Mononuclear cell (primary cell): ENCODE measurements around the gene INA. TPM values are rescaled to one million over a fixed set of nuclear protein-coding genes. Genes with fewer than 3 reads are reported as not detected.
"Not testable (repeated sequence)": the region's sequence is repeated elsewhere in the genome, so short reads cannot be mapped to it uniquely, and the experiment has no call there.

Experiments used
- H3K27me3 ChIP-seq: 2 replicates; pipeline ENCODE4 v1.6.0; 2011; ENCODE audit warnings: low read length, control low read depth; ENCODE audit not compliant: insufficient read depth
- H3K4me1 ChIP-seq: 2 replicates; pipeline ENCODE4 v1.5.1; 2011; ENCODE audit warnings: mild to moderate bottlenecking, low read length, control low read depth; ENCODE audit not compliant: insufficient read depth
- H3K4me3 ChIP-seq: 2 replicates; pipeline ENCODE4 v1.5.1; 2011; ENCODE audit warnings: mild to moderate bottlenecking, low read length, moderate library complexity
- H3K9me3 ChIP-seq: 2 replicates; pipeline ENCODE4 v1.5.1; 2011; ENCODE audit warnings: low read depth, mild to moderate bottlenecking, control low read depth, low read length
- total RNA-seq: library from RNA; depleted of rRNA; stranded (reverse); fragments of >200 nt; gene quantifications from one replicate; pipeline ENCODE4 v1.2.3, GENCODE V29; 2012

The INA gene
- 0.10 TPM for total RNA-seq

- Histone ChIP-seq H3K4me3 (no peak within 1 kb of the TSS), H3K4me1 (peaks cover 11% of the 10 kb centered on the region), H3K27me3 (peaks cover 65% of the 10 kb centered on the region), H3K9me3 (no peaks in the 10 kb centered on the region)
These were observed at the start of gene INA for GRCh38 chr10:103276896-103277712. Gene INA (plus strand): TSS chr10:103277138. CDS start chr10:103277212, 74 bp downstream.

DNA sequence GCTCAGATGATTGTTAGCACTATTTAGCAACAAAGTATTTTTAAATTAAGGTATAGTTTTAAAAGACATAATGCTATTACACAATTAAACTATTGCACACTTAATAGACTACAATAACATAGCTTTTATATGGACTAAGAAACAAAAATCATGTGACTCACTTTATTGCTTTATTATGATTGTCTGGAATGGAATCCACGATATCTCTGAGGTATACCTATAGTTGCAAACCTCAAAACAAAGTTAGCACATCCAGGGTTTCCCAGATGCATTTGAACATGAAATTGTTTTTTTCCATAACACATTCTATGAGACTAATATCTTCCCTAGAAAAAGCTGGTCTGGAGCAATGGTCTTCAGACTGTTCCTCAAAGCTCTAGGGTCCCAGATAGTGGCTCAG, 49.5 kb upstream of the INA start:
- no peaks in the 10 kb centered on the region for H3K27me3 ChIP-seq
- no peaks in the 10 kb centered on the region for H3K9me3 ChIP-seq
- peaks cover 37% of the 10 kb centered on the region for H3K4me1 ChIP-seq
- no peak overlapping the region for H3K4me3 ChIP-seq

GRCh38 chr10:103231047-103231551, 45.8 kb upstream of the INA start:
- H3K27me3 ChIP-seq, result no peaks in the 10 kb centered on the region
- peaks cover 22% of the 10 kb centered on the region for H3K4me1 ChIP-seq
- no peaks in the 10 kb centered on the region for H3K9me3 ChIP-seq
- no peak overlapping the region for H3K4me3 ChIP-seq

- no peaks in the 10 kb centered on the region for H3K9me3 ChIP-seq
- peaks cover 11% of the 10 kb centered on the region for H3K4me1 ChIP-seq
- H3K27me3 ChIP-seq, result no peaks in the 10 kb centered on the region
- no peak overlapping the region for H3K4me3 ChIP-seq
These were observed 44.7 kb upstream of the INA start for GRCh38 chr10:103232131-103232673.

DNA sequence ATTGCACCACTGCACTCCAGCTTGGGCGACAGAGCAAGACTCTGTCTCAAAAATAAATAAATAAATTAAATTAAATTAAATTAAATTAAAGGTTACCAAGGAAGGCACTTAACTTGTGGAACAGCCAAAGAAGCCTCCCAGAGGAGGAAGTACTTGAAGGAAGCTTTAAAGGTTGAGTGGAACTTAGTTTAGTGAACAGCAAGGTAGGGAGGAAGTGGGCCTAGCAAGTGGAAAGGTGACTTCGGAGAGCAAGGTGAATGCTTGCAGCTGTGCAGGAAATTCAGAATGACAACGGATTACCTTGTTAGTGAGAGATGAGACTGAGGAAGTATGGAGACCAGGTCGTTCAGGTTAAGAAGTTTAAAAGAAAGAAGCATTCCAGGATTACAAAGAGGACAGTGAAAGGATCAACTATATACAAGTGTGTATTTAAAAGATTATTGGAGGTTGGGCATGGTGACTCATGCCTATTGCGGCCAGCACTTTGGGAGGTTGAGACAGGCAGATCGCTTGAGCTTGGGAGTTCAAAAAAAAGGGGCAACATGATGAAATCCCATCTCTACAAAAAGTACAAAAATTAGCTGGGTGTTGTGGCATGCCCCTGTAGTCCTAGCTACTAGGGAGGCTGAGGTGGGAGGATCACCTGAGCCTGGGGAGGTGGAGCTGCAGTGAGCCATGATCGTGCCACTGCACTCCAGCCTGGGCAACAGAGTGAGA, 44.0 kb upstream of the INA start:
- H3K4me1 ChIP-seq, result peaks cover 11% of the 10 kb centered on the region
- H3K27me3 ChIP-seq, result no peaks in the 10 kb centered on the region
- H3K9me3 ChIP-seq, result no peaks in the 10 kb centered on the region
- no peak overlapping the region for H3K4me3 ChIP-seq

DNA sequence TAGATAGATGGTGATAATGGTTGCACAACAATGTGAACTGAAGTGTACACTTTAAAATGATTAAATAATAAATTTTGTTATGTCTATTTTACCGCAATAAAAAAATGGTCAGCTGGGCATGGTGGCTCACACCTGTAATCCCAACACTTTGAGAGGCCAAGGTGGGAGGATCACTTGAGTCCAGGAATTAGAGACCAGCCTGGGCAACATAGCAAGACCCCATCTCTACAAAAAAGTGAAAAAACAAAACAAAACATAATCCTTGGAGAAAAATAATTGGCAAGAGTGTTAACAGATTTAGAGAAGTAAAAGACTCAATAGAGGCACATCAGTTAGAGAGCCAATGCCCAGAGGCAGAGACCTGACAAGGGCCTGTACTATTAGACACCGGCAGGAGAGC, 41.2 kb upstream of the INA start:
- Histone ChIP-seq H3K4me3 (no peak overlapping the region), H3K4me1 (peaks cover 23% of the 10 kb centered on the region), H3K27me3 (no peaks in the 10 kb centered on the region)

DNA sequence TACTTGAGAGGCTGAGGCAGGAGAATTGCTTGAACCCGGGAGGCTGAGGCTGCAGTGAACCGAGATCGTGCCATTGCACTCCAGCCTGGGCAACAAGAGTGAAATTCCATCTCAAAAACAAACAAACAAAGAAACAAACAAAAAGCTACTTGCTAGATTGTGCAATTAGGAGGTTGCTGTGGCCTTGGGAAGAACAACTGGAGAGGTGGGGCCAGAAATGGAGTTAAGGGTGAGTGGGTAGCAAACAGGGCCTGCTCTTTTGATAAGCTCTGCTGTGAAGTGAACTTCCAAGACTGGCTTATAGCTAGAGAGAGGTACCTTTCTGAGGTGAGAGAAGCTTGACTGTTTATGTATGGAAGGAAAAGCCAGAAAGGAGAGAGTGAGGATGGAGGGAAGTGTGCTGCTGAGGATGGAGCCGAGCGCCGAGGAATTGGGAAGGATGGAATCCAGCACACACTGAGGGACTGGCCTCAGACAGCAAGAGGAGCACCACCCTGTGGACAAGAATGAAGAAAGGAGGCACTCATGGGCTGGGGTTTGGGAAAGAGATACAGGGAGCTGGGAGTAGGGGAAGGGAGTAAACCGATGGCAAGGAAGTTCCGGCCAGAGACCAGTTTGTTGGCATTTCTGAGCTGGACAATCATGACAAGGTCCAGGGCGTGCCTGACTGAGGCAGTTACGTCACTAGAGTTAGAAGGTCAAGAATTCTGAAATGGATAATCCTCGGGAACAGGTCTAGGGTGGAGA, 38.3 kb upstream of the INA start:
- no peaks in the 10 kb centered on the region for H3K27me3 ChIP-seq
- no peaks in the 10 kb centered on the region for H3K9me3 ChIP-seq
- peaks cover 40% of the 10 kb centered on the region for H3K4me1 ChIP-seq
- H3K4me3 ChIP-seq, result no peak overlapping the region

More for the DNA sequence above, 41.2 kb upstream of the INA start:
- H3K9me3 ChIP-seq, result no peaks in the 10 kb centered on the region

- Histone ChIP-seq H3K4me3 (no peak overlapping the region), H3K9me3 (no peaks in the 10 kb centered on the region), H3K27me3 (no peaks in the 10 kb centered on the region), H3K4me1 (peaks cover 40% of the 10 kb centered on the region)
These were observed 35.5 kb upstream of the INA start for GRCh38 chr10:103241262-103242011.

GRCh38 chr10:103244666-103245271, 32.2 kb upstream of the INA start:
- Histone ChIP-seq H3K4me1 (peaks cover 27% of the 10 kb centered on the region), H3K9me3 (no peaks in the 10 kb centered on the region), H3K27me3 (no peaks in the 10 kb centered on the region), H3K4me3 (no peak overlapping the region)

GRCh38 chr10:103245587-103245986, 31.4 kb upstream of the INA start, which contains the start of gene RPEL1:
Gene RPEL1 (plus strand): TSS chr10:103245887. CDS start chr10:103245997, 110 bp downstream.
- not testable (repeated sequence) for H3K9me3 ChIP-seq, H3K4me3 ChIP-seq, H3K27me3 ChIP-seq
- peaks cover 19% of the 10 kb centered on the region for H3K4me1 ChIP-seq

DNA sequence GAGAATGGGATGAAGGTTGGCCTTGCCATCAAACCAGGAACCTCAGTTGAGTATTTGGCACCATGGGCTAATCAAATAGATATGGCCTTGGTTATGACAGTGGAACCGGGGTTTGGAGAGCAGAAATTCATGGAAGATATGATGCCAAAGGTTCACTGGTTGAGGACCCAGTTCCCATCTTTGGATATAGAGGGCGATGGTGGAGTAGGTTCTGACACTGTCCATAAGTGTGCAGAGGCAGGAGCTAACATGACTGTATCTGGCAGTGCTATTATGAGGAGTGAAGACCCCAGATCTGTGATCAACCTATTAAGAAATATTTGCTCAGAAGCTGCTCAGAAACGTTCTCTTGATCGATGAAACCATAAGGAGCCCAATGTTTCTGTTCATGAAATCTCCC, 30.6 kb upstream of the INA start:
- H3K27me3 ChIP-seq, result no peaks in the 10 kb centered on the region
- H3K4me1 ChIP-seq, result peaks cover 12% of the 10 kb centered on the region
- no peaks in the 10 kb centered on the region for H3K9me3 ChIP-seq
- H3K4me3 ChIP-seq, result no peak overlapping the region

DNA sequence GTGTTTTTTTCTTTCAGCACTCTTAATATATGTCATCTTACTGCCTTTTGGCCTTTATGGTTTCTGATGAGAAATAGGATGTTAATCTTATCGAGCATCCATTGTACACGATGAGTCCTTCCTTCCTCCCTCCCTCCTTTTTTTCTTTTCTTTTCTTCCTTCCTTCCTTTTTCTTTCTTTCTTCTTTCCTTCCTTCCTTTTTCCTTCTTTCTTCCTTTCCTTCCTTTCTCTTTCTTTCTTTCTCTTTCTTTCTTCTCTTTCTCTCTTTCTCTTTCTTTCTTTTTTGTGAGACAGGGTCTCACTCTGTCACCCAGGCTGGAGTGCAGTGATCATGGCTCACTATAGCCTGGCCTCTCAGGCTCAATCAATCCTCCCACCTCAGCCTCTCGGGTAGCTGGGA, 22.8 kb upstream of the INA start:
- H3K9me3 ChIP-seq, result no peaks in the 10 kb centered on the region

GRCh38 chr10:103254538-103255325, 22.2 kb upstream of the INA start:
- no peak overlapping the region for H3K4me3 ChIP-seq
- H3K9me3 ChIP-seq, result no peaks in the 10 kb centered on the region
- H3K4me1 ChIP-seq, result no peaks in the 10 kb centered on the region

More for the DNA sequence above, 22.8 kb upstream of the INA start:
- Histone ChIP-seq H3K4me3 (no peak overlapping the region), H3K4me1 (no peaks in the 10 kb centered on the region), H3K27me3 (no peaks in the 10 kb centered on the region)

More at GRCh38 chr10:103254538-103255325, 22.2 kb upstream of the INA start:
- no peaks in the 10 kb centered on the region for H3K27me3 ChIP-seq
